ENCODE measurements around the gene TMEM95. TPM values are rescaled to one million over a fixed set of nuclear protein-coding genes. Genes with fewer than 3 reads are reported as not detected.
A peak's percentile ranks its signal among the peaks of the same experiment; 100 is the strongest.

Gene TMEM95
- total RNA-seq, 2 experiments from 2014 or later: not detected

DNA sequence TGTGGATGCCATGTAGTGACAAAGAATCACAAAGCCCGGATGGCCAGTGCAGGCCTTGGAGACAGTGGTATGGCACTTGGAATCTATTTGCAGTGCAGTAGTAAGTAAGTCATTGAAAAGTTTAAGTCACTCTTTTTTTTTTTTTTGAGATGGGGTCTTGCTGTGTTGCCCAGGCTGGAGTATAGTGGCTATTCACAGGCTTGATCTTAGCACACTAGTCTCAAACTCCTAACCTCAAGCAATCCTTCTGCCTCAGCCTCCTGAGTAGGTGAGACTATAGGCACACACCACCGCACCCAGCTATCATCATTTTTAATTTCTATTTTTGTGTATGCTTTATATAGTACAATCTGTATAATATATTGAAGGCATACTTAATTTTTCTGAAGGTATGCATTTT lies 43.7 kb downstream of the TMEM95 start:
- H3K36me3 Mint-ChIP-seq (ENCODE audit: low read depth): peaks cover 7% of the 10 kb centered on the region
- H3K27me3 Mint-ChIP-seq: no peaks in the 10 kb centered on the region
- ChIA-PET CTCF (interaction anchor here (1.1 to 2.0 kb wide), 3 partner anchors 10 to 162 kb away, joined by 3 to 8 read pairs (median 3); no protein-coding TSS in a partner anchor), POLR2A (interaction anchor here (0.6 to 1.4 kb wide), 5 partner anchors 8 to 185 kb away, joined by 3 to 4 read pairs (median 3); partner anchors contain the start of gene MPDU1)
- TF ChIP-seq, protein P1, sequence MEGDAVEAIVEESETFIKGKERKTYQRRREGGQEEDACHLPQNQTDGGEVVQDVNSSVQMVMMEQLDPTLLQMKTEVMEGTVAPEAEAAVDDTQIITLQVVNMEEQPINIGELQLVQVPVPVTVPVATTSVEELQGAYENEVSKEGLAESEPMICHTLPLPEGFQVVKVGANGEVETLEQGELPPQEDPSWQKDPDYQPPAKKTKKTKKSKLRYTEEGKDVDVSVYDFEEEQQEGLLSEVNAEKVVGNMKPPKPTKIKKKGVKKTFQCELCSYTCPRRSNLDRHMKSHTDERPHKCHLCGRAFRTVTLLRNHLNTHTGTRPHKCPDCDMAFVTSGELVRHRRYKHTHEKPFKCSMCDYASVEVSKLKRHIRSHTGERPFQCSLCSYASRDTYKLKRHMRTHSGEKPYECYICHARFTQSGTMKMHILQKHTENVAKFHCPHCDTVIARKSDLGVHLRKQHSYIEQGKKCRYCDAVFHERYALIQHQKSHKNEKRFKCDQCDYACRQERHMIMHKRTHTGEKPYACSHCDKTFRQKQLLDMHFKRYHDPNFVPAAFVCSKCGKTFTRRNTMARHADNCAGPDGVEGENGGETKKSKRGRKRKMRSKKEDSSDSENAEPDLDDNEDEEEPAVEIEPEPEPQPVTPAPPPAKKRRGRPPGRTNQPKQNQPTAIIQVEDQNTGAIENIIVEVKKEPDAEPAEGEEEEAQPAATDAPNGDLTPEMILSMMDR (IDR thresholded peaks at IDR 0.05): no peak
- no peak overlapping the region for H3K4me3 Mint-ChIP-seq
- ATAC-seq (no peak), DNase-seq (no peak)
- peaks cover 10% of the 10 kb centered on the region for H3K4me1 Mint-ChIP-seq (ENCODE audit: low read depth)
- no peaks in the 10 kb centered on the region for H3K9me3 Mint-ChIP-seq
- intact Hi-C loops (cut with micrococcal nuclease): no loop called here
- no peak overlapping the region for H3K27ac Mint-ChIP-seq

DNA sequence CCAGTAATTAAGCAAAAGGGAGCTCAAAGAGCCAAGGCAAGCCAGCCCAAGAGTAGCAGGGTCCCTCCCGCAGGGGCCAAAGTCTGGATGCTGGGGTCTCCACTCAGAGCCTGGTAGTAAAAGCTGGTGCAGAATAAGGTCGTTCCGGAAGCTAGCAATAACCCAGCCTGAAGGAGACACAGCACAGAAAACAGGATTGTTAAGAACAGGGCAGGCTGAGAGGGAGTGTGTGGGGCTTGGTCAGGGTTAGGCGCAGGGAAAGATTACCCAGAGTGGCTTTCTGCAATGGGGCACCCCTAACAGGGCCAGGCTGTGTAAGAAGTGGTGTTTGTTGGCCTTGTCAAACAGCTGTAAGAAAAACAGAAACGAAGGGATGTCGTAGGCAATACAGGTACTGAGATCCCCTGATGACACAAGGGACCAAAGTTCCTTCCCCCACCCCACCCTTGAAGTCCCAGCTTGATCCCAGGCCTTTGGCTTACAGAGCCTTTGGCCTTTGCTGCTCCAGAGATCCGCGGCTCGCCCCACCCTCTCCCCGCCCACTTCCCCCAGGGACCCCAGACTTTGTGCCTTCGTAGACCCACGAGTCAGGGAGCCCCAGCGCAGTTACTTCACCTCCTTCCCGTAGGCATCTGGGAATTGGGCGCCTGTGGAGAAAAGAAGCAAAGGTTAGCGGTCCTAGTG lies 48.2 kb downstream of the TMEM95 start:
- intact Hi-C loops (cut with micrococcal nuclease): no loop called here
- ATAC-seq (no peak), DNase-seq (peak; percentile 55)
- peaks cover 3% of the 10 kb centered on the region for H3K36me3 Mint-ChIP-seq (ENCODE audit: low read depth)
- ChIA-PET CTCF (interaction anchor here (0.8 to 4.1 kb wide), 7 partner anchors 9 to 212 kb away, joined by 3 to 27 read pairs (median 7); partner anchors contain the start of genes FXR2, KCTD11, NEURL4 and PLSCR3), POLR2A (interaction anchor here (0.6 to 2.7 kb wide), 9 partner anchors 8 to 48 kb away, joined by 3 to 10 read pairs (median 3); partner anchors contain the start of genes PLSCR3 and TMEM95)
- H3K4me3 Mint-ChIP-seq: peak overlapping the region; percentile 95
- peak overlapping the region; percentile 98 for H3K27ac Mint-ChIP-seq
- peaks cover 11% of the 10 kb centered on the region for H3K4me1 Mint-ChIP-seq (ENCODE audit: low read depth)
- no peaks in the 10 kb centered on the region for H3K9me3 Mint-ChIP-seq
- H3K27me3 Mint-ChIP-seq: peaks cover 2% of the 10 kb centered on the region
- TF ChIP-seq, protein P1 (IDR thresholded peaks at IDR 0.05): no peak

DNA sequence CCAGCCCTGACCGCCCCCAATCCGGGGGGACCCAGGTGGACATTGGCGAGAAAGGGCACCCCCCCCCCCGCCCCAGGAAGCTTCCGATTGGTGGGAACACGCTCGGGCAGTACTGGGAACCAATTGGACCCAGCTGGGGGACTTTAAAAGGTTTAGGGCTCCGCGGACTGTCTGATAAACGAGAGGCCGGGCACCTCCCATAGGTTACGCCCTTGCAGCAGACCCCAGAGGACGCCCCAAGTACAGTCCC lies 48.7 kb downstream of the TMEM95 start:
- CTCF ChIA-PET: interaction anchor here (0.8 to 4.1 kb wide), 5 partner anchors 9 to 211 kb away, joined by 3 to 27 read pairs (median 7); partner anchors contain the start of genes FXR2, NEURL4, PLSCR3 and SENP3
- H3K9me3 Mint-ChIP-seq: no peaks in the 10 kb centered on the region
- ATAC-seq: no peak
- TF ChIP-seq, protein P1 (IDR thresholded peaks at IDR 0.05): no peak
- DNase-seq: no peak
- intact Hi-C loops (cut with micrococcal nuclease): no loop called here
- H3K4me3 Mint-ChIP-seq: peak overlapping the region; percentile 95
- H3K27me3 Mint-ChIP-seq: peaks cover 2% of the 10 kb centered on the region
- H3K4me1 Mint-ChIP-seq (ENCODE audit: low read depth): peaks cover 11% of the 10 kb centered on the region
- peak overlapping the region; percentile 98 for H3K27ac Mint-ChIP-seq
- POLR2A ChIA-PET: interaction anchor here (0.6 to 2.7 kb wide), 13 partner anchors 8 to 357 kb away, joined by 3 to 10 read pairs (median 3); partner anchors contain the start of genes NEURL4, PLSCR3 and TMEM95
- H3K36me3 Mint-ChIP-seq (ENCODE audit: low read depth): peaks cover 3% of the 10 kb centered on the region

DNA sequence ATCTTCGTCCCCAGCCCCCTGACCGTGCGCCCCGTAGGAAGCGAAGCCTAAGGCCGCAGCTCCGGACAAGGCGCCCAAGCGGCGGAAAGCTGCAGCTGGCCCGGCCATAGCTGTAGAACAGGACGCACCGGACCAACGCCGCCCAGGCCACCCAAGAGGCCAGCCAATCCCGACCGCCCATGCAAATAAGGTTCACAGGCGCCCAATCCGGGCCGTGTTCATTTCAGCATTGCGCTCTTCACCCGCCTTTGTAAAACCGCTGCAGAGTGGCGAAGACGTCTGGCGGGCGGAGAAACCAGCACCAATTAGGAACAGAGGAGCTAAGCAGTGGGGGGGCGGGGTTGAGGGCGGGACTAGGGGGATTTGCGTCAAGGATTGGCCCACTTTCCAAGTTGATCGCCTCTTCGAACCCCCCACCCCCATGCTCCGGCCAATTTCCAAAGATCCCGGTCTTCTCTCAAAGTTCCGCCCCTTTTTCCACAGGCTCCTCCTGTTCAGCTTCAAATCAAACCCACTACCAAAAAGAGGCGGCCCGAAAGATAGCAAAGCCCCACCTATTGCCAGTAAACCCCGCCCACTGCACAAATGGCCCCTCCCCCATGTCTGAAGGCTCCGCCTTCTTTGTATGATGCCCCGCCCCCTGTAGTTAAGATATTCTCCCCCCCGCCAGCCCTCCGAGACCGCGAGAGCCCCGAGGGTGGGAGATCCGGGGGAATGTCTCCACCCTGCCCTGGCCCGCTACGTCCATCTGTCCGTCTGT lies 49.2 kb downstream of the TMEM95 start, which contains the start of gene TMEM256:
Gene TMEM256 (minus strand): TSS at position 121 of the 760 bp plus-strand sequence. CDS start 13 bp downstream, at position 108.
- peak; percentile 99 for DNase-seq

More for the DNA sequence above, 49.2 kb downstream of the TMEM95 start, which contains the start of gene TMEM256:
- TF ChIP-seq, protein P1 (IDR thresholded peaks at IDR 0.05): no peak
- ChIA-PET CTCF (interaction anchor here (0.7 to 4.1 kb wide), 5 partner anchors 10 to 157 kb away, joined by 3 to 27 read pairs (median 7); partner anchors contain the start of genes PLSCR3, SENP3 and TMEM102), POLR2A (interaction anchor here (0.6 to 2.7 kb wide), 12 partner anchors 10 to 357 kb away, joined by 3 to 10 read pairs (median 4); partner anchors contain the start of genes NEURL4, PLSCR3 and TMEM95)
- Mint-ChIP-seq H3K4me3 (peak within 1 kb of the TSS; percentile 95), H3K9me3 (no peaks in the 10 kb centered on the region), H3K27ac (peak within 1 kb of the TSS; percentile 98), H3K4me1 (ENCODE audit: low read depth) (peaks cover 14% of the 10 kb centered on the region), H3K36me3 (ENCODE audit: low read depth) (peaks cover 3% of the 10 kb centered on the region), H3K27me3 (peaks cover 2% of the 10 kb centered on the region)
- ATAC-seq: peak; percentile 90
- intact Hi-C loops (cut with micrococcal nuclease): loop anchor here (1.0 kb wide), 1 partner anchor 31 kb away; the partner anchor contains the start of gene TMEM102

Measured in activated CD8-positive, alpha-beta T cell treated with anti-CD3 and anti-CD28 coated beads for 36 hours (primary cell).